ENCODE data around the gene LRRC8D.

- no peak for TF ChIP-seq CTCF (IDR thresholded peaks at IDR 0.05)
- no peak for TF ChIP-seq POLR2A (IDR thresholded peaks at IDR 0.05)
Observed at GRCh38 chr1:89986020-89986419, 165.2 kb downstream of the LRRC8D start.

Measured in lower leg skin (tissue), 3 donors.